H1 (cell line): ENCODE results near the gene CHD6.

ENCODE experiments used
- CTCF ChIP-seq, 3 experiments: IDR thresholded peaks; 1 replicate in 2 of 3; 2 replicates in 1 of 3; pipeline versions ENCODE4 v1.5.1 to v1.6.1; 2011; ENCODE audit warnings: low read length in 3 of 3, mild to moderate bottlenecking in 3 of 3, inconsistent platforms in 2 of 3, low read depth in 1 of 3, moderate library complexity in 1 of 3; ENCODE audit not compliant: insufficient read depth in 1 of 3; ENCODE audit errors: control extremely low read depth in 1 of 3
- POLR2A ChIP-seq, 2 experiments: IDR thresholded peaks; 1 replicate in 1 of 2; 2 replicates in 1 of 2; pipeline ENCODE4 v1.6.1; 2011; ENCODE audit warnings: low read depth in 2 of 2, low read length in 2 of 2, mild to moderate bottlenecking in 2 of 2; ENCODE audit errors: control extremely low read depth in 1 of 2
- TAF1 ChIP-seq: IDR thresholded peaks from 2 replicates; pipeline ENCODE4 v1.6.1; 2011; ENCODE audit warnings: mild to moderate bottlenecking, low read depth, low read length
- USF2 ChIP-seq: IDR thresholded peaks from 2 replicates; pipeline ENCODE4 v1.6.1; 2011; ENCODE audit warnings: low read length, improper control_type of control experiment

GRCh38 chr20:41638456-41638855 lies 20.3 kb upstream of the CHD6 start:
- no peak for TF ChIP-seq CTCF (IDR thresholded peaks at IDR 0.05; ENCODE audit: control extremely low read depth in 1 of 3, insufficient read depth in 1 of 3, low read depth in 1 of 3, low read length in 3 of 3)
- no peak for TF ChIP-seq TAF1
- no peak for TF ChIP-seq POLR2A (IDR thresholded peaks at IDR 0.05; ENCODE audit: control extremely low read depth in 1 of 2, low read depth in 2 of 2, low read length in 2 of 2)
- no peak for TF ChIP-seq USF2
